Effector memory CD4-positive, alpha-beta T cell (primary cell): Measurements from ENCODE around the gene FBXO17.
"Not testable (repeated sequence)": the region's sequence is repeated elsewhere in the genome, so short reads cannot be mapped to it uniquely, and the experiment has no call there.

ENCODE experiments used
- DNase-seq, 3 donors: peaks; one replicate each; pipeline ENCODE4 v3.0.0-alpha.2; 2020
- H3K27ac ChIP-seq: 2 replicates; pipeline ENCODE4 v1.7.0; 2013; ENCODE audit warnings: mild to moderate bottlenecking, low read length, moderate library complexity; ENCODE audit not compliant: insufficient read depth, poor library complexity, severe bottlenecking
- H3K27me3 ChIP-seq: replicated peaks from 2 replicates; pipeline ENCODE4 v1.7.0; 2013; ENCODE audit warnings: mild to moderate bottlenecking, low read length; ENCODE audit not compliant: insufficient read depth, control insufficient read depth, poor library complexity, severe bottlenecking
- H3K36me3 ChIP-seq: 2 replicates; pipeline ENCODE4 v1.7.0; 2013; ENCODE audit warnings: mild to moderate bottlenecking, low read length, moderate library complexity; ENCODE audit not compliant: control insufficient read depth, insufficient read depth
- H3K4me1 ChIP-seq: 2 replicates; pipeline ENCODE4 v1.7.0; 2013; ENCODE audit warnings: low read length, mild to moderate bottlenecking; ENCODE audit not compliant: control insufficient read depth, insufficient read depth, poor library complexity, severe bottlenecking
- H3K4me3 ChIP-seq: 2 replicates; pipeline ENCODE4 v1.7.0; 2013; ENCODE audit warnings: low read length, low read depth, mild to moderate bottlenecking; ENCODE audit not compliant: insufficient read depth, poor library complexity, severe bottlenecking
- H3K9me3 ChIP-seq: 2 replicates; pipeline ENCODE4 v1.7.0; 2013; ENCODE audit warnings: mild to moderate bottlenecking, low read length, moderate library complexity; ENCODE audit not compliant: control insufficient read depth

FBXO17 gene

GRCh38 chr19:39003796-39004195 is 28.3 kb upstream of the FBXO17 start:
- Histone ChIP-seq H3K27me3 (no peaks in the 10 kb centered on the region), H3K4me3 (no peak overlapping the region), H3K36me3 (no peaks in the 10 kb centered on the region), H3K9me3 (no peaks in the 10 kb centered on the region), H3K4me1 (no peaks in the 10 kb centered on the region), H3K27ac (no peak overlapping the region)
- no peak for DNase-seq

- H3K4me1 ChIP-seq: no peaks in the 10 kb centered on the region
- no peaks in the 10 kb centered on the region for H3K27me3 ChIP-seq
- H3K9me3 ChIP-seq: no peaks in the 10 kb centered on the region
- no peak overlapping the region for H3K27ac ChIP-seq
- H3K36me3 ChIP-seq: no peaks in the 10 kb centered on the region
- H3K4me3 ChIP-seq: no peak overlapping the region
- DNase-seq: no peak
These were observed 27.6 kb upstream of the FBXO17 start for GRCh38 chr19:39003188-39003587.

- no peaks in the 10 kb centered on the region for H3K9me3 ChIP-seq
- no peak overlapping the region for H3K27ac ChIP-seq
- no peak overlapping the region for H3K4me3 ChIP-seq
- DNase-seq: no peak
- H3K27me3 ChIP-seq: no peaks in the 10 kb centered on the region
- no peaks in the 10 kb centered on the region for H3K4me1 ChIP-seq
- no peaks in the 10 kb centered on the region for H3K36me3 ChIP-seq
These were observed 25.5 kb upstream of the FBXO17 start for GRCh38 chr19:39001041-39001440.

GRCh38 chr19:38997576-38997975 is 22.0 kb upstream of the FBXO17 start:
- not testable (repeated sequence) for H3K9me3 ChIP-seq, H3K4me3 ChIP-seq, H3K27me3 ChIP-seq

GRCh38 chr19:38993271-38993670 is 17.7 kb upstream of the FBXO17 start:
- no peak for DNase-seq
- no peak overlapping the region for H3K27ac ChIP-seq
- no peak overlapping the region for H3K4me3 ChIP-seq
- no peaks in the 10 kb centered on the region for H3K27me3 ChIP-seq
- no peaks in the 10 kb centered on the region for H3K4me1 ChIP-seq
- no peaks in the 10 kb centered on the region for H3K36me3 ChIP-seq
- no peaks in the 10 kb centered on the region for H3K9me3 ChIP-seq

More at GRCh38 chr19:38997576-38997975, 22.0 kb upstream of the FBXO17 start:
- not testable (repeated sequence) for H3K36me3 ChIP-seq, DNase-seq, H3K4me1 ChIP-seq, H3K27ac ChIP-seq

- H3K27me3 ChIP-seq: no peaks in the 10 kb centered on the region
- no peaks in the 10 kb centered on the region for H3K4me1 ChIP-seq
- no peak for DNase-seq
- H3K27ac ChIP-seq: no peak overlapping the region
- no peak overlapping the region for H3K4me3 ChIP-seq
- no peaks in the 10 kb centered on the region for H3K36me3 ChIP-seq
- H3K9me3 ChIP-seq: no peaks in the 10 kb centered on the region
These were observed 15.6 kb upstream of the FBXO17 start for GRCh38 chr19:38990949-38991697.

GRCh38 chr19:38989614-38990013 is 14.1 kb upstream of the FBXO17 start:
- H3K27ac ChIP-seq, H3K4me1 ChIP-seq, DNase-seq, H3K27me3 ChIP-seq, H3K9me3 ChIP-seq, H3K36me3 ChIP-seq, H3K4me3 ChIP-seq: not testable (repeated sequence)

- Histone ChIP-seq H3K4me3 (no peak overlapping the region), H3K36me3 (no peaks in the 10 kb centered on the region), H3K27ac (no peak overlapping the region), H3K27me3 (no peaks in the 10 kb centered on the region), H3K4me1 (no peaks in the 10 kb centered on the region), H3K9me3 (no peaks in the 10 kb centered on the region)
- DNase-seq: no peak
These were observed 13.6 kb upstream of the FBXO17 start for GRCh38 chr19:38989066-38989605.

- not testable (repeated sequence) for H3K27ac ChIP-seq, H3K27me3 ChIP-seq, DNase-seq, H3K9me3 ChIP-seq, H3K36me3 ChIP-seq, H3K4me1 ChIP-seq, H3K4me3 ChIP-seq
These were observed 13.1 kb upstream of the FBXO17 start for GRCh38 chr19:38988627-38989026.

GRCh38 chr19:38987745-38988144 is 12.2 kb upstream of the FBXO17 start:
- H3K36me3 ChIP-seq, H3K27ac ChIP-seq, H3K4me1 ChIP-seq, H3K4me3 ChIP-seq, DNase-seq, H3K27me3 ChIP-seq, H3K9me3 ChIP-seq: not testable (repeated sequence)
